ENCODE measurements around the gene BMP6. TPM values are rescaled to one million over a fixed set of nuclear protein-coding genes. Genes with fewer than 3 reads are reported as not detected.

The BMP6 gene
- total RNA-seq, 1 experiment from 2014 or later, result 0.28 TPM

DNA sequence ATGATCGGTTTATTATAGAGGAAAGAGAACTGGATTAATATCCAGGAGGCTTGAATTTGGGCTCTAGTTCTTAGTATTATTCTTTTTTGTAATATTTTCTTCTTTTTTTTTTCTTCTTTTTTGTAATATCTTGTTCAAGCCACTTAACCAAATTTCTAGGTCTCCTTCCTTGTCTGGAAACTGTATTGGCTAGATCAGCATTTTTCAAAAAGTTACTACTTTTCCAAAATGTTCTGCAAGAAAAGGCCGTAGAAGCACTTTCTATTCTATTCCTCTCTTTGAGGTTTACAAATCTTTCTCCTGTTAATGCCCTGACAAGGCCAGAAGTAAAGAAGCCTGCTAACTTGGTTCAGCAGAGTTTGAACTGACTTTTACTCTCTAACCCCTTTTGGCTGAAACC, 12.0 kb downstream of the BMP6 start:
- TF ChIP-seq, protein P1, sequence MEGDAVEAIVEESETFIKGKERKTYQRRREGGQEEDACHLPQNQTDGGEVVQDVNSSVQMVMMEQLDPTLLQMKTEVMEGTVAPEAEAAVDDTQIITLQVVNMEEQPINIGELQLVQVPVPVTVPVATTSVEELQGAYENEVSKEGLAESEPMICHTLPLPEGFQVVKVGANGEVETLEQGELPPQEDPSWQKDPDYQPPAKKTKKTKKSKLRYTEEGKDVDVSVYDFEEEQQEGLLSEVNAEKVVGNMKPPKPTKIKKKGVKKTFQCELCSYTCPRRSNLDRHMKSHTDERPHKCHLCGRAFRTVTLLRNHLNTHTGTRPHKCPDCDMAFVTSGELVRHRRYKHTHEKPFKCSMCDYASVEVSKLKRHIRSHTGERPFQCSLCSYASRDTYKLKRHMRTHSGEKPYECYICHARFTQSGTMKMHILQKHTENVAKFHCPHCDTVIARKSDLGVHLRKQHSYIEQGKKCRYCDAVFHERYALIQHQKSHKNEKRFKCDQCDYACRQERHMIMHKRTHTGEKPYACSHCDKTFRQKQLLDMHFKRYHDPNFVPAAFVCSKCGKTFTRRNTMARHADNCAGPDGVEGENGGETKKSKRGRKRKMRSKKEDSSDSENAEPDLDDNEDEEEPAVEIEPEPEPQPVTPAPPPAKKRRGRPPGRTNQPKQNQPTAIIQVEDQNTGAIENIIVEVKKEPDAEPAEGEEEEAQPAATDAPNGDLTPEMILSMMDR (conservative IDR thresholded peaks at IDR 0.05), result no peak
- no peak overlapping the region for H4K8ac ChIP-seq (replicated peaks; ENCODE audit: insufficient read length, low read depth, low read length)
- H2BK15ac ChIP-seq (ENCODE audit: low read depth, low read length), result no peak overlapping the region
- no CpG with 5 or more reads among the region's 2 CpGs for whole genome bisulfite sequencing (ENCODE audit: extremely low coverage, insufficient read length, low lambda C conversion rate)
- peaks cover 6 to 9% of the 10 kb centered on the region in 2 experiments; a peak in 3 of 4 replicates for H3K4me1 Mint-ChIP-seq
- H3K27me3 Mint-ChIP-seq (ENCODE audit: low read depth), result peaks cover 19% of the 10 kb centered on the region
- H3K4me2 ChIP-seq (ENCODE audit: insufficient read depth, insufficient read length, low read length), result no peak overlapping the region
- no peak overlapping the region for H3K23ac ChIP-seq (ENCODE audit: insufficient read length, low read depth, low read length)
- H3K23me2 ChIP-seq (ENCODE audit: insufficient read length, low read depth, low read length, poor library complexity, severe bottlenecking), result no peaks in the 10 kb centered on the region
- DNase-seq, result no peak
- H3K9me3 ChIP-seq (ENCODE audit: control insufficient read depth, low read depth, low read length), result no peaks in the 10 kb centered on the region
- H3K18ac ChIP-seq (ENCODE audit: insufficient read length, low read depth, low read length), result no peak overlapping the region
- no peaks in the 10 kb centered on the region for H3K27me3 ChIP-seq (ENCODE audit: insufficient read depth, low read length)
- no peak overlapping the region for H2BK20ac ChIP-seq (ENCODE audit: low read depth, low read length, poor library complexity, severe bottlenecking)
- no peak overlapping the region for H3K27ac Mint-ChIP-seq
- no peaks in the 10 kb centered on the region for H3K9me3 Mint-ChIP-seq
- H2BK12ac ChIP-seq (ENCODE audit: insufficient read length, low read depth, low read length), result no peak overlapping the region
- H3K14ac ChIP-seq (ENCODE audit: insufficient read depth, low read length), result no peak overlapping the region
- no peaks in the 10 kb centered on the region for H3K36me3 Mint-ChIP-seq (ENCODE audit: insufficient read depth in 1 of 3, low read depth in 3 of 3)
- no peaks in the 10 kb centered on the region for H3K79me2 ChIP-seq (ENCODE audit: insufficient read depth, low read length)
- no peak overlapping the region for H3K9ac ChIP-seq (ENCODE audit: extremely low read depth, insufficient read length, low read length)
- H3K4me1 ChIP-seq (ENCODE audit: insufficient read depth, low read length), result no peaks in the 10 kb centered on the region
- H3K4me3 Mint-ChIP-seq, result no peak overlapping the region
- no peak overlapping the region for H3T11ph ChIP-seq (ENCODE audit: low read length)
- no peaks in the 10 kb centered on the region for H3K79me1 ChIP-seq (ENCODE audit: insufficient read depth, low read depth, low read length, poor library complexity, severe bottlenecking)
- no peak overlapping the region for H2AFZ ChIP-seq (ENCODE audit: low read length)
- H3K56ac ChIP-seq (ENCODE audit: insufficient read length, low read depth, low read length), result no peak overlapping the region
- no peak overlapping the region for H4K5ac ChIP-seq (ENCODE audit: insufficient read length, low read depth, low read length)
- no peak overlapping the region for H4K91ac ChIP-seq (ENCODE audit: insufficient read length, low read depth, low read length)
- no peak overlapping the region for H2BK120ac ChIP-seq (ENCODE audit: low read depth, low read length, poor library complexity, severe bottlenecking)
- H2BK5ac ChIP-seq (ENCODE audit: insufficient read length, low read length), result no peak overlapping the region
- no peak overlapping the region for H3K27ac ChIP-seq (ENCODE audit: insufficient read length, low read depth, low read length)
- no peak overlapping the region for H2AK5ac ChIP-seq (ENCODE audit: insufficient read length, low read length)
- no peaks in the 10 kb centered on the region for H4K20me1 ChIP-seq (ENCODE audit: control insufficient read depth, insufficient read depth, insufficient read length)
- no peak overlapping the region for H3K4ac ChIP-seq (ENCODE audit: low read depth, low read length)
